KMS-11 (cell line): ENCODE measurements around the gene PCYOX1L.

ENCODE experiments used
- H2AFZ ChIP-seq: fragments of 200-600 bp; sonication (generic); 2 replicates; pipeline ENCODE4 v1.6.1; 2016; ENCODE audit warnings: antibody characterized with exemption, mixed run types, low read depth
- H3K27ac ChIP-seq: fragments of 200-600 bp; sonication (generic); 2 replicates; pipeline ENCODE4 v1.6.1; 2016; ENCODE audit warnings: mild to moderate bottlenecking, mixed run types
- H3K27me3 ChIP-seq: fragments of 200-600 bp; sonication (generic); 2 replicates; pipeline ENCODE4 v1.6.1; 2017; ENCODE audit warnings: mild to moderate bottlenecking, low read depth, mixed run types, moderate library complexity; ENCODE audit not compliant: insufficient read depth
- H3K36me3 ChIP-seq: fragments of 200-600 bp; sonication (generic); 2 replicates; pipeline ENCODE4 v1.6.1; 2017; ENCODE audit warnings: mild to moderate bottlenecking, mixed run types; ENCODE audit not compliant: insufficient read depth
- H3K4me1 ChIP-seq: fragments of 200-600 bp; sonication (generic); 2 replicates; pipeline ENCODE4 v1.6.1; 2016; ENCODE audit warnings: mild to moderate bottlenecking, low read depth, mixed run types; ENCODE audit not compliant: poor library complexity, severe bottlenecking
- H3K4me2 ChIP-seq: fragments of 200-600 bp; sonication (generic); 2 replicates; pipeline ENCODE4 v1.7.0; 2016; ENCODE audit warnings: mild to moderate bottlenecking, mixed run types
- H3K4me3 ChIP-seq: fragments of 200-600 bp; sonication (generic); IDR thresholded peaks from 2 replicates; pipeline ENCODE4 v1.6.1; 2017; ENCODE audit warnings: low read depth, low read length, mixed read lengths; ENCODE audit not compliant: insufficient read depth
- H3K79me2 ChIP-seq: fragments of 200-600 bp; sonication (generic); 2 replicates; pipeline ENCODE4 v1.6.1; 2016; ENCODE audit warnings: low read depth, mixed run types; ENCODE audit not compliant: insufficient read depth
- H3K9ac ChIP-seq: fragments of 200-600 bp; sonication (generic); 2 replicates; pipeline ENCODE4 v1.6.1; 2016; ENCODE audit warnings: mild to moderate bottlenecking, mixed run types
- H4K20me1 ChIP-seq: fragments of 200-600 bp; sonication (generic); 2 replicates; pipeline ENCODE4 v1.6.1; 2016; ENCODE audit warnings: mild to moderate bottlenecking, mixed run types; ENCODE audit not compliant: insufficient read depth
- TF ChIP-seq, protein P1 (sequence below): fragments of 200-600 bp; sonication (generic); conservative IDR thresholded peaks from 2 replicates; pipeline ENCODE4 v1.6.1; 2017; ENCODE audit warnings: low read depth, mild to moderate bottlenecking, antibody characterized with exemption, low read length, moderate library complexity, mixed read lengths

The PCYOX1L gene

DNA sequence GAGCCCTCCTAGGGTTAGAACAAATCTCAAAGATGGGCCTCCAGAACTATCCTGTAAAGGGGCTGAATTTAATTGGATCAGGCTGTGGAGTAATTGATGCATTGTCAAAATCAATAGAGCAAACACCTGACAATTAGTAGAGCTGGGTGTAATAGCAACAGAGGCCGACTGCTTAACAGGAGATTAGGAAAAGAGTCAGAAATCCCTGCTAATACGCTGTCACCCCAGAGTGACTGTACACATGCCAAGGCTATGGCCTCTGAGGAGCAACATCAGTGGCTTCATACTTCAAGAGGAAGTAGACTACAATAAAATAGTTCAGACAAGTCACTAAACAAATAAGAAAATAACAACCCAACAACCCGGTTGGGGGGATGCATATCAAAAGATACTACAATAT lies 31.2 kb upstream of the PCYOX1L start:
- H3K36me3 ChIP-seq = no peaks in the 10 kb centered on the region
- H3K9ac ChIP-seq = no peak overlapping the region
- H2AFZ ChIP-seq = no peak overlapping the region
- no peak overlapping the region for H3K4me3 ChIP-seq
- H3K4me1 ChIP-seq = no peaks in the 10 kb centered on the region
- no peak overlapping the region for H3K4me2 ChIP-seq
- TF ChIP-seq, protein P1, sequence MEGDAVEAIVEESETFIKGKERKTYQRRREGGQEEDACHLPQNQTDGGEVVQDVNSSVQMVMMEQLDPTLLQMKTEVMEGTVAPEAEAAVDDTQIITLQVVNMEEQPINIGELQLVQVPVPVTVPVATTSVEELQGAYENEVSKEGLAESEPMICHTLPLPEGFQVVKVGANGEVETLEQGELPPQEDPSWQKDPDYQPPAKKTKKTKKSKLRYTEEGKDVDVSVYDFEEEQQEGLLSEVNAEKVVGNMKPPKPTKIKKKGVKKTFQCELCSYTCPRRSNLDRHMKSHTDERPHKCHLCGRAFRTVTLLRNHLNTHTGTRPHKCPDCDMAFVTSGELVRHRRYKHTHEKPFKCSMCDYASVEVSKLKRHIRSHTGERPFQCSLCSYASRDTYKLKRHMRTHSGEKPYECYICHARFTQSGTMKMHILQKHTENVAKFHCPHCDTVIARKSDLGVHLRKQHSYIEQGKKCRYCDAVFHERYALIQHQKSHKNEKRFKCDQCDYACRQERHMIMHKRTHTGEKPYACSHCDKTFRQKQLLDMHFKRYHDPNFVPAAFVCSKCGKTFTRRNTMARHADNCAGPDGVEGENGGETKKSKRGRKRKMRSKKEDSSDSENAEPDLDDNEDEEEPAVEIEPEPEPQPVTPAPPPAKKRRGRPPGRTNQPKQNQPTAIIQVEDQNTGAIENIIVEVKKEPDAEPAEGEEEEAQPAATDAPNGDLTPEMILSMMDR = no peak
- no peak overlapping the region for H3K27ac ChIP-seq
- H3K79me2 ChIP-seq = no peaks in the 10 kb centered on the region
- no peaks in the 10 kb centered on the region for H3K27me3 ChIP-seq
- H4K20me1 ChIP-seq = no peaks in the 10 kb centered on the region

DNA sequence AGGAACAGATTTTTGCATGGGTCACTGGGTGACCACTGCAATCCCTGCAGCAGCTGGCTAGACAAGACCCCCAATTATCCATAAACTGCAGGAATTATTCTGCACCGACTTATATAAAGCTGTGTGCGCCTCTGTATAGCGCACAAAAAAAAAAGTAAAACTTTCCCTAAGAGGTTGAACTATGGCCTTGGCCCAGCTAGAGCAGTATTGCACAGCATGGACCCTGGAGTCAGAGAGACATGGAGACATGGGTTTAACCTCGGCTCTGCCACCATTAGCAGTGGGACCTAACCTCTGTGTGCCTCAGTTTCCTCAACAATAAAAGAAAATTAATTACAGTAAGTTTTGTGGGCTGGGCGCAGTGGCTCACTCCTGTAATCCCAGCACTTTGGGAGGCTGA lies 29.7 kb upstream of the PCYOX1L start:
- no peak overlapping the region for H3K4me2 ChIP-seq
- H2AFZ ChIP-seq = no peak overlapping the region
- no peaks in the 10 kb centered on the region for H3K27me3 ChIP-seq
- H3K36me3 ChIP-seq = no peaks in the 10 kb centered on the region
- no peak overlapping the region for H3K27ac ChIP-seq
- no peaks in the 10 kb centered on the region for H3K4me1 ChIP-seq
- no peaks in the 10 kb centered on the region for H3K79me2 ChIP-seq
- H4K20me1 ChIP-seq = no peaks in the 10 kb centered on the region
- TF ChIP-seq, protein P1 = no peak
- H3K9ac ChIP-seq = no peak overlapping the region
- H3K4me3 ChIP-seq = no peak overlapping the region

DNA sequence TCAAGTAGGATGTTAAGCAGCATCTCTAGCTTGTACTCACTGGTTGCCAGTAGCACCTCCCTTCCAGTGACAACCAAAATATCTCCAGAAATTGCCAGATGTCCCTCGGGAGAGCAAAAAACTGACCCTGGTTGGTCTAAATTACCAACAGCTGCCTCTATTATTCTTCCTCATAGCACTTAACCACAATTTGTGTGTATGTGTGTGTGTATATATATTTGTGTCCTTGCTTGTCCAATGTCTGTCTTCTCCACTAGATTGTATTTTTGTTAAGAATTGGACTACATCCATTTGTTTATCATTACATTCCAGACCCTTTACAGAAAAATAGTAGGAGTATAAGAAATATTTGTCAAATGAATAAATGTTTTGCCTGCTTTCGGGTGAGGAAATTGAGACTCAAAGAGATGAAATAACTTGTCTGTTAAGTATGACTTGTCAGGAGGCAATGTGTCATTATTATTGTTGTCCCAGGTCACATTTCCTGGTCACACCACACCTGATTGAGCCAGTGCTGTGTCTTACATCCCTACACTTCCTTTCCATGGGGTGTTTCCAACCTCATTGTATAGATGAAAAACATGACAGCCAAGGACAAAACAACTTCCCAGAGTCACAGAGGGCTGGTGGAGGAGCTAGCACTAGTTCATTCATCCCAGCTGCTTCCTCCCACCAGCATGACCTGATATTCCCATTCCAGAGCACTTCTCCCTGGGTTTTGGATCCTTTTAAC lies 24.0 kb upstream of the PCYOX1L start:
- H3K27me3 ChIP-seq = no peaks in the 10 kb centered on the region
- H4K20me1 ChIP-seq = no peaks in the 10 kb centered on the region
- TF ChIP-seq, protein P1 = no peak
- no peak overlapping the region for H3K4me3 ChIP-seq
- no peak overlapping the region for H3K4me2 ChIP-seq
- H2AFZ ChIP-seq = no peak overlapping the region
- H3K4me1 ChIP-seq = no peaks in the 10 kb centered on the region
- no peaks in the 10 kb centered on the region for H3K79me2 ChIP-seq
- H3K9ac ChIP-seq = no peak overlapping the region
- H3K27ac ChIP-seq = no peak overlapping the region
- H3K36me3 ChIP-seq = no peaks in the 10 kb centered on the region

DNA sequence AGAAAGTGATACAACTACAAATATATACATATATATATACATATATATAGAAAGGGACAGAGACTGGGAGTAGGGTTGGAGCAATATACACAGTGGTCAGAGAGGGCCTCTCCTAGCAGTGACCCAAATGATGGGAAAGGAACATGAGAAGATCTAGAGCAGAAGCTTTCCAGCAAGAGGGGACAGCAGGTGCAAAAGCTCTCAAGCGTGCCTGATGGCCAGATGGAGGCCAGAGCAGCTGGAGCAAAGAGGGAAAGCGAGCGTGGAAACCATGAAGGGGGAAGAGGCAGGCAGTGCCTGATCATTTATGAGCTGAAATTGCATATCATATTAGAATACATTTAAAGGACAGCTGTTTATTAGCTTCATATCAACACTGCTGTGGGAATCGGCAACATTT lies 20.1 kb upstream of the PCYOX1L start:
- no peaks in the 10 kb centered on the region for H3K27me3 ChIP-seq
- TF ChIP-seq, protein P1 = no peak
- no peak overlapping the region for H3K27ac ChIP-seq
- no peak overlapping the region for H3K4me3 ChIP-seq
- H3K4me2 ChIP-seq = no peak overlapping the region
- no peak overlapping the region for H3K9ac ChIP-seq
- H4K20me1 ChIP-seq = no peaks in the 10 kb centered on the region
- no peaks in the 10 kb centered on the region for H3K79me2 ChIP-seq
- H3K36me3 ChIP-seq = no peaks in the 10 kb centered on the region
- no peaks in the 10 kb centered on the region for H3K4me1 ChIP-seq
- H2AFZ ChIP-seq = no peak overlapping the region
